Stimulated activated CD8-positive, alpha-beta memory T cell treated with anti-CD3 and anti-CD28 coated beads, Interleukin-7, amount 100 ng/mL, for 4 hours (primary cell): ENCODE results near the gene LYPD1.
"Not testable (repeated sequence)": the region's sequence is repeated elsewhere in the genome, so short reads cannot be mapped to it uniquely, and the experiment has no call there.

ENCODE experiments used
- DNase-seq, 2 donors: peaks; one replicate each; pipeline ENCODE4 v3.0.0-alpha.2; 2020; ENCODE audit warnings: low read depth in 2 of 2

LYPD1 gene, protein sequence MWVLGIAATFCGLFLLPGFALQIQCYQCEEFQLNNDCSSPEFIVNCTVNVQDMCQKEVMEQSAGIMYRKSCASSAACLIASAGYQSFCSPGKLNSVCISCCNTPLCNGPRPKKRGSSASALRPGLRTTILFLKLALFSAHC

DNA sequence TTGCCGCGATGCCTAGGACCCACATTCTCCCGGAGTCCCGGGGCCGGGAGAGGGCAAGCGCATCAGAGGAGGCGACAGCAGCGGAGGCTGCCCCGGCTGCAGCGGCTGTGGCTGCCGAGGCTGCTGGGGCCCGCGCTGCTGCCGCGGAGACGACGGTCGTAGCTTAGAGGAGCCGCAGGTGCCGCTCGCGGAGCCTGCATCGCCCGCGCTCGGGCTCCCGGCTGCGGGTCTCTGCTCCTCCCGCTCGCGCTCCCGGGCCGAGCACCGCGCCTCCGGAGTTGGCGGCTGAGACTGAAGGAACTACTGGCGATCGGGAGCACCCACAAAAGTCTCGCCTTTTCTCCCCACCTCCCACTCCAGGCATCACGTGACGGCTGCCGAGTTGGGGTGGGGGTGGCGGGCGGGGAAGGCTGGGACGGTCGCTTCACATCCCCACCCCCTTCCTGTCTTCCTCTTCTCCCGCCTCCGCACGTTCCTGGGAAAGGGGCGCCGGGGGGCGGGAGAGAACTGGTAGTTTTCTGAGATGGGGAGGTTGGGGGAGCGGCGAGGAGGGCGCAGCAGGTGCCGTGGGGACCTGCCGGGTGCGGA, at the start of gene LYPD1:
Gene LYPD1, minus strand, starts transcription at position 298 of the 588 bp plus-strand sequence. Its CDS starts 273 bp downstream, at position 25.
- no peak for DNase-seq

DNA sequence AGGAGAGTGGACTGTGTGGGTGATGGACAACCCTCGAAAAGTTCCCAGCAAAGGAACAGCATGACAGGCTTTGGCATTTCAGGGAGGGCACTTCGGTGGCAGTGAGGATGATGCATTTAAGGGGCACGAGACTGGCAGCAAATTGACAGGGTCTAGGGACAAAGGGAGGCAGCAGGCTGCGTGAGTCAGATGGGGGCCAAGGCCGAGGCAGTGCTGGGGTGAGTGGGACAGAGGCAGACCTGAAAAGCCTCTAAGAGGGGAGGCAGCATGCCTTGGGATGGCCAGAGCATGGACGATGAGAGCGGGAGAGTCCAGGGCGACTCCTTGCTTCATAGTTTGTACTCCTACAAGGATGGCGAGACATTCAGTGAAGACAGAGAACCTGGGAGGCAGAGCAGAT, 49.5 kb upstream of the LYPD1 start:
- DNase-seq = no peak

DNA sequence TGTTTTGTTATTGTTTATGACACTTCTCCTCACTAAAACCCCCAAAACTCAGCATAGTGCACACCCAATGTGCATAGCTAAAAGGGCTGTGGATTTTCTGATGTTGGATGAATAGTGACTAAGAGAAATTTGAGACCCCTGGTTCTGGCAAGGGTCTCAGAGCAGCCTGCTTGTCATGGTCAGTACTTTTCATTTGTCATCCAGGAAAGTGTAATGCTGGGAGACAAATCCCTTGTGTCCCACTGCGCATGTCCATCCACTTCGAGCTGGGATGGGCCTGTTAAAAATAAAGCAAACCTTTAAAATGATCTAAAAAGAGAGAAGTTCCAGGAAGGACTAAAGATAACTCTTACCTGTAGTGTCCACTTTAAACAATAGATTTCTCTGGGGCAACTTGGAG, 46.9 kb upstream of the LYPD1 start:
- DNase-seq = no peak

DNA sequence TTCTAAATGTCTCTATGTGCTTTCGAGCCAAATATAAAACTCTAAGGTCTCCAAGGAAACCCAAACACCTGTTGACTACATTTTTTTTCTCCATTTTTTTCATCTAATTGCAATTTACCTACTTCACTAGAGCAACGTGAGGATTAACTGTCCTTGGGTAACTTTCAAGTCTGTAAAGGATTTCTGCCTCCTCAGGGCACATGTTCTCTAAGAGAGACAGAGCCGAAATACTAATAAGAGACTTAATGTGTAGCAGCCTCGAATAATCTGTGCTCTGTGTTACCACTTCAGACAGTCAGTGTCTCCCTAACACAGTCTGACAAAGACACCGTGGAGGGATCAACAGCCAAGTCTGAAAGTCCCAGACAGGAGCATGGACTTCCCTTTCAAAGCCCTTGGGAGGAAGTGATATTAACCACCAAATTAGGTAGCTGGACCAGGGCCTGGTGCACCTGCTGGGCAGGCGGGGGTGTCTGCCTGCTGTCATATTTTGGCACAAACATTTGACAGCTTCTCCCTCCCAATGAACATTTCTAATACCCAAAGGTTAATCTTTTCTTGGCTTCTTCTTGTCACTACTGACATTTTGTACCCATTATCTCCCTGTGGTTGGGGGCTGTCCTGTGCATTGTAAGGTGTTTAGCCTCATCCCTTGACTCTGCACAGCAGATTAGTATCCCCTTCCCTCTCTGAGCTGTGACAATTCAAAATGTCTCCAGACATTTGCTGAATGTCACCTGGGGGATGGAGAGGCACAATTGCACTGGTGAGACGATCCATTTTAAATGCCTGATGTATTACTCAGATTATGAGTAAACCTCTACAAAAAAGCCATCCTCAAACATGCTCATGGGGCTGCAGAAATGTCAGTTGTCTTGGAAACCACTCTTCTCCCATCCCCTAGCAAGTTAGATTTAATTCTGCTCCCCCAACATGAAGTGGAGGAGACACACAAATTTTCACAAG, 45.7 kb upstream of the LYPD1 start:
- DNase-seq = no peak

DNA sequence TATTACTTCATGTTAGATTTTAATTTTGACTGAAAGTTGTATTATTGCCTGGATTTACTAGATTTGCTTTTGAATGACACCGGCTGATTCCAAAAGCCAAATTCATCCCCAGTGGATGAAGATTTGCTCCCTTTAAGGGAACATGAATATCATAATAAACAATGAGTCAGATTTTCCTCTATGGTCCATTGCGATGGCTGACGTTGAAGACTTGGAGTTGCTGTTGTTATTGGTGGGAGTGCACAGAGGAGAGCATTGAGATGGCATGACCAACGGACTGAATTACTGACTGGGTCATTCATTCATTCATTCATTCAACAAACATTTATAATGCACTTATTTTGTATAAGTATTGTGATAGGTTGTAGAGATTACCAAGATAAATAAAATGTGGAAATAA, 33.4 kb upstream of the LYPD1 start:
- DNase-seq = no peak

DNA sequence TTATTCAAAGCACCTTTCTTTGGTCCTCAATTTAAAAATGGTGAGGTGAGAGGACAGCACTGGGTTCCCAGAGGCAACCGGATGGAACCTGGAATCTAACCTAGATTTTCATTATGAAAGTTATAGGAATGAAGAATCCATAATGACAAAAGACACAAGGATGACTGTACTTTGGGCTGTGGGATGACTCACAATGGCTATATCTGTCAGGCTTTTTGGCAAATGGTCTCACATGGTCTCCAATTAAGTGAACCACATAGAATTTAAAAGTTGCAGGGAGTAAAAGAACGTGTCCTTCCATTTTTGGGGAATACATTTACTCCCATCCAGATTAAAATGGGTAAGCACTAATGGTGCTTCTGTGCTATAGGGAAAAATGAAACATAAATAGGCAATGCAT, 31.8 kb upstream of the LYPD1 start:
- DNase-seq = no peak

DNA sequence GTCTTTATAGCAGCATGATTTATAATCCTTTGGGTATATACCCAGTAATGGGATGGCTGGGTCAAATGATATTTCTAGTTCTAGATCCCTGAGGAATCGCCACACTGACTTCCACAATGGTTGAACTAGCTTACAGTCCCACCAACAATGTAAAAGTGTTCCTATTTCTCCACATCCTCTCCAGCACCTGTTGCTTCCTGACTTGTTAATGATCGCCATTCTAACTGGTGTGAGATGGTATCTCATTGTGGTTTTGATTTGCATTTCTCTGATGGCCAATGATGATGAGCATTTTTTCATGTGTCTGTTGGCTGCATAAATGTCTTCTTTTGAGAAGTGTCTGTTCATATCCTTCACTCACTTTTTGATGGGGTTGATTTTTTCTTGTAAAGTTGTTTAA, 29.8 kb upstream of the LYPD1 start:
- not testable (repeated sequence) for DNase-seq

DNA sequence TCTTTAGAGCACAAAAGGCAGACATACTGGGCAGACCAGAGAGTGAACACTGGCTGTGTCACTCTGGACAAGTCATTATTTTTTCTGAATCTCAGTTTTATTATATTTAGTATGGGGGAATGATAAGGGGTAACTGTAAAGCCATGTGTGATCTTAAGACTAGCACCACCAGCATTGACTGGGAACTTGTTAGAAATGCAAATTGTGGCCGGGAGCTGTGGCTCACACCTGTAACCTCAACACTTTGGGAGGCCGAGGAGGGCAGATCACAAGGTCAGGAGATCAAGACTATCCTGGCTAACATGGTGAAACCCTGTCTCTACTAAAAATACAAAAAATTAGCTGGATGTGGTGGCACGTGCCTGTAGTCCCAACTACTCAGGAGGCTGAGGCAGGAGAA, 28.3 kb upstream of the LYPD1 start:
- not testable (repeated sequence) for DNase-seq

DNA sequence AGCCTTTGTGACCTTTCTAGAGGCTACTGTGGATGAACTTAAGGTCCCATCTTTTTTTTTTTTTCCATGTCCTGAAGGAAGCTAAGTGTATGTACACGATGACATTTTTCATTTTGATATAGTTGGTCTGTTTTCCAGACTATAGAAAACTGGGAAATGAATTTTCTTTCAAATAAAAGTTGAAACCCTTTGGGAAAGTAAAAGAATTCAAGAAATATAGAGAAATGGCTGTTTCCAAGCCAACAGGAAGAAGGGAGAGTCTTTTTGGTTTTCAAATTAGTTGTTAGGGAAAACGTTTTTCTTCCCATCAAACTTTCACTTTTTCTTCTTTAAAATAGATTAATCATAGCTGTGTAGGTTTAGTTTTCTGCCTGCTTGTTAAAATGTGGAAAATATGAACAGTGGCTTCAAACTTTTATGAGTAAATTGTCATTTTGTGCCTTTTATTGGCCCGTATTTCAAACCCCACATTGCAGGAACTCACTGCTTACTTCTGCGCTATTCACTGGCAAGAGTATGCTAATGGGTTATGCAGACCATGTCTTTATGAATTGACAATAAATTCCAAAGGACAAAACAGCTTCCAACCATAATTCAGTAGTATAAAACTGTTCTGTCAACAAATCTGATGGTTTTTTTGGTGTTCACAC, 27.7 kb upstream of the LYPD1 start:
- DNase-seq = no peak

DNA sequence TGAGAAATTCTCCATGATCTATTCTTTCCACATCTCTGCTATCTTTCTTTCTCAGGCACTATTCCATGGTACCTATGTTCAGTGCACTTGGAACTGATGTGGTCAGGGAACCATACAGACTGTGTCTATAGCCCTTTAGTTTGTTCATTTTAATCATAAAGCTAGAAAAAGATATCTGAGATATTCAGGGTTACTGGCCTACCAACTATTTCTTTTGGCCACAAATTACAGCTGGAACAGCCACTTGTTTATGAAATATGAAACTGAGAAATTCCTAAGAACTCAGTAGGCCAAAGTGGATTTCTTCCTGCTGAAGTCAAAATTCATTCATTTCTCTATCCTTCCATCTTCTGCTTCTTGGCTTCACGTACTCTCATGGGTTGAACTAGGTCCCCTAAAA, 22.8 kb upstream of the LYPD1 start:
- DNase-seq = no peak

DNA sequence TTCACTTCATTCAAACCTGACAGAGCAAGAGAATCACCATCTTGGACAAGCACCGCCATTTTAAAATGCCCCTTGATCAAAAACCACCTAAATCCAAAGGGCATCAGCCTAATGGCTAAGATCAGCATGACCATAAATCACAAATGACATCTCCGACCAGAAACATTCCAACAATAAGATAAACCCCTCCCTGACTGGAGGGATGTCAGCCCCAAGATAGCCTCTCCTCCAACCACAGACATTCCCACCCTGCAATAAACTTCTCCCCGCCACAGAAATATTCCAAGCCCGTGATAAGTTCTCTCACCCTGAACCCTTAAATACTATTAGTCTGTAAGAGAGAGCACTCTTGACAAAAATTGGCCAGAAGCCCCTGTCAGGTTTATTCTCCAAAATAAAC, 21.6 kb upstream of the LYPD1 start:
- no peak for DNase-seq

DNA sequence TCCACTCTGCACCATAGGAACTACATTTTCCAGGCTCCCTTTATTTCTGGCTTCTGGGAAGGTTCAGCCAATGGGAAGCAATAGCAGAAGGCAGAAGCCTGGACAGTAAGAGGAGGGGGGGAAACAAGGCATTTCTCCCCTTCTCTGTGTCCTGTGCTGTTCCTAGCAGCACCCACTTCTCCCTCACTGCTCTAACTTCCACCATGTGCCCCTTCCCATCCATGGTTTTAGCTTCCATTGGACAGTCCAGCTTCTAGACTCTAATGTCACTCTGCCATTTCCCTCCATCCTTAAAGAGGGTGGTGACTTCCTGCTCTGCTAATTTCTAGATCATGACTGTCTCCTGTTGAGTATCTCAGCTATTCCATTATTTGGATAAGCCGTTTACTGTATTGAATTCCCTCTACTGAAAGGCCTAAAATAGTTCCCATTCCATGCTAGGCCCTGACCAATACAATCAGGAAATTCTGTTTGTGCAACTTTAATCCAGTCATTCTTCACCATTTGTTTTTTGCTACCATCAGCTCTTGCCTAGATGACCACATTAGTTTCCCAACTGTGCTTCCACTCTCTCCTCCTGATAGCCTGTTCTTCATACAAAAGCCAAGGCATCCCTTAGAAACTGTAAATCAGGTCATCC, 20.8 kb upstream of the LYPD1 start:
- no peak for DNase-seq

DNA sequence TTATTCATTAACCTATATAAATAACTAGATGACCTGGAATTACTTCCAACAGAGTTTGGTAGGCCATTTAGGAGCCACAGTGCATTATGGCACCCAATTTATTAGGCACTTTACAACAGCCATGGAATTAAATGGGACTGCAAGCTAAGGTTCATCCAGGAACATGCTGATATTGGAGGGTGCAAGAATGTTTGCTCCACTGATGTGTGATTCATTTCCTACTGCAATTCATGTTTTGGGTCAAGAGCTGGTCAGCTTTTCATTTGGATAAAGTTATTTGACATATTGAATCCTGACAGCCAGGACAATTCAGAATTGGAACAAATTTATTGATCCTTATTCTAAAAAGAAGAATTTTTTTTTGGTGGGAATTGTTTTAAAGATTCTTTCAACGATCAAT, 11.8 kb upstream of the LYPD1 start:
- DNase-seq = no peak

DNA sequence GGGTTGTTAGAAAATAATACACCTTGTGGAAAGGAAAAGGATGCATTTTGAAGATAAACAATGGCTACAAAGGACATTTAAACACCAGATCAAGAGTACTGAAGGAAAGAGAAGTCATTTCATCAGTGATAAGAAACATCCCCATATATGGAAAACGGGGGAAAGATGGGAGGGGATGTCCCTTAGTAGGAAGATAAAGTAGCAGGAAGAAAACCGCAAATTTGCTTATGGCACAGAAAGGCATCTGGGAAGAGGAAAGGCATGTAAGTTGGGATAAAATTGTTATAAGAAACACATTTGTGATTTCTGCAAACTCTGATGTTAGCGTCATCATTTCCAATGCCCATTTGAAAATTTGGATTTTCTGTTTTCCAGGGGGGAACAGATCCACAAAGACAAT, 10.5 kb upstream of the LYPD1 start:
- DNase-seq = no peak

DNA sequence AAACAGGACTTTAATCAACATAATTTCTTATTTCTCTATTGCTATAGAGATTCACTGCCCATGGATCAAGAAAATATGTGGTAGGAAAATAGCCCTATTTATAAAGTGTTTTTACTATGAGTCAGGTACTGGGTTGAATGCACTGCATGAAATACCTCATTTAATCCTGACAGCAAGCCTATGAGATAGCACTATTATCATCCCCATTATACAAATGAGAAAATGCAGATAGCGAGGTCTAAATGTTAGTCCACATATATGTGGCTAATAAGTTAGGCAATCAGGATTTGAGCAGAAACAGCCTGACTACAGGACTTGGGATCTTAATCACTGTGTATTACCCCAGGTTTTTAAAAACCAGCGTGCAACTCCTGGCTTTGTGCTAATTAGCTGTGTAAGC, 8.5 kb upstream of the LYPD1 start:
- no peak for DNase-seq

DNA sequence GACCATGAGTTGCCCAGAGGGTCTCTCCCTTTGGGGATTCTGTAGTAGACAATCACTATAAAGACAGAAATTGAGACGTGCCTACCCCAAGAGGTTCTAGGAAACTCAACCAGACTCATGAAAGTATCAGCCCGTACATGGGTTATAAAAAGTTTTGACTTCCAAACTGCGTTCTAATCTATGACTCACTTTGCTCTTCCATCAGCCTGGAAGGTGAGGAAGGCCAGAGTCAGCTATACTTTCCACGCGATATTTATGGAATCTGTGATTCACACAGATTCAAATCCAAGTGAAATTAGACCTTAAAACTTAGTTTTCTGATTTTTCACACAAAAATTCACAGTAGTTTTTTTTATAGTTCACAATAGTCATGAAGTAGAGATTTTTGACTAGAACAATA, 7.7 kb upstream of the LYPD1 start:
- DNase-seq = no peak

DNA sequence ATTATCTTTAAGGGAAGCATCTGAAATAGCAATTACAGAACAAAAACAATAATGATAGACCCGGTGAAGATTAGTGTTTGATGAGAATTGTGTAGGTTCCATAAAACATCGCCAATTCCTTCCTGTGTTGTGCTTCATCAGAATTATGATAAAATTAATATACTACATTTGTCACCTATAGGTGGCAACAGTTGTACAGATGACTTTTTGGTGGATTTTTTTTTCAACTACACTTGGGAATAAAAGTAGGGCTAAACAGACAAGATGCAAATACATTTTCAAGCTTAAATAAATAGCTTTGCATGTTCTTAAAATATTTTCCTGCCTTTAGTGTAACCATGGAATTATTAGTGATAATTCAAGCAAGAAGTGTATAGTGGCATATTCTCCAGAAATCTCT, 7.0 kb upstream of the LYPD1 start:
- no peak for DNase-seq

DNA sequence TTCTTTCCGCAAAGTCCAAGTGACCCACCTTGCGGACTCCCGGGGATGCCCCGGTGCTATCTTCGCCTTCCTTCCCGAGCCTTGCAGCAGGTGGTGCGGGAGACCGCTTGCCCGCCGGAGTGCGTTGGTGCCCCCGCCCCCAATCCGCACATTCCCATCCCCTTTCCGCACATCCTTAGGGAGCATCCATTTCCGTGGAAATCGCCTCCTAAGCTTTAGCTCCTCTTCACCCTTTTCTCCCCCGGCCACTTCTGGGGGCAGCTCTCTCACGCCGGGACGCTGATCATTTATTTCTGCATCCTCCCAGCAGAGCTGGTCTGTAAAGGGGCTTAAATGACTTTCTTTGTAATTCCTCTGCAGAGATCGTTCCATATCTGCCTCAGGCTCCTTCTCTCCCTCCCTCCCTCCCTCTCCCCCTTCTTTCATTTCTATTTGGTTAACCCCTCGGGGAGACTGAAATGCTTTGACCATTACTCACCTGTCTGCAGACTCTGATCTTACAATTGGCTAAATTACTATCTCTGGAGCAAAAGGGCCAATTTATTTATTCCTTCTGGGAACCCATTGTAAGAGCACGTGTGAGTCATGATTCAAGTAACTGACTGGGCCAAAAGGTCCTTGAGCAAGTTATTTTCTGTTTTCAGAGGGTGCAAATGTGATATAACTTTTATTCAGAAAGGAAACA, 1.3 kb upstream of the LYPD1 start:
- DNase-seq = no peak

DNA sequence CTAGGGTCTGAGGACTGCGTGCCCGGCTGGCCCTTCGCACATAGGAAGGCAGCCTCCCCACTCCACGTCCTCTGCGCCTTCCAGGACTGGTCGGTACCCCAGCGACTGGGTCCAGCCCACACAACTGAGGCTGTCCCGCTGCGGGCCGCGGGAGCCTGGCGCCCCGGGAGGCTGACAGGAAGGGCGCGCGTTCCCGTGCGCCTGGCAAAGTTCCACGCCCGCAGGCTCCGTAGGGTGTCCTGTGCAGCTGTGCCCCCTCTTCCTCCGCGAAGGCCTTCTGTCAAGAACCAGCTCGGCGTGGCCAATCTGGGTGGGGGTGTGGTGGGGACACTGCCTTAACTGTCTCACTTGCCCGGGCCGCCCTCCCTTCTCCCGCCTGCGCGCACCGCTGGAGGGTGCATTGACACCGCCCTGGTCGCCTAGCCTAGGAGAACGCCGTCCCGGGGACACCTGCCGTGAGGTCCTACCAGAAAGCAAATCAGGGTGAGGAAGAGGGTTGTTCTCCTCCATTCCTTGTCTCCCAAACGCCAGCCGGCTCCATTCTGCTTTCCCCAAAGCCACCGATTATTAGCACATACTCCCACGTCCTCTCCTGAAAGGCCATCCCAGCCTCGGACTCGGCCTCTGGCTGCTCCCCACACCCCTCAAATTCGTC, 618 bp upstream of the LYPD1 start:
- no peak for DNase-seq

DNA sequence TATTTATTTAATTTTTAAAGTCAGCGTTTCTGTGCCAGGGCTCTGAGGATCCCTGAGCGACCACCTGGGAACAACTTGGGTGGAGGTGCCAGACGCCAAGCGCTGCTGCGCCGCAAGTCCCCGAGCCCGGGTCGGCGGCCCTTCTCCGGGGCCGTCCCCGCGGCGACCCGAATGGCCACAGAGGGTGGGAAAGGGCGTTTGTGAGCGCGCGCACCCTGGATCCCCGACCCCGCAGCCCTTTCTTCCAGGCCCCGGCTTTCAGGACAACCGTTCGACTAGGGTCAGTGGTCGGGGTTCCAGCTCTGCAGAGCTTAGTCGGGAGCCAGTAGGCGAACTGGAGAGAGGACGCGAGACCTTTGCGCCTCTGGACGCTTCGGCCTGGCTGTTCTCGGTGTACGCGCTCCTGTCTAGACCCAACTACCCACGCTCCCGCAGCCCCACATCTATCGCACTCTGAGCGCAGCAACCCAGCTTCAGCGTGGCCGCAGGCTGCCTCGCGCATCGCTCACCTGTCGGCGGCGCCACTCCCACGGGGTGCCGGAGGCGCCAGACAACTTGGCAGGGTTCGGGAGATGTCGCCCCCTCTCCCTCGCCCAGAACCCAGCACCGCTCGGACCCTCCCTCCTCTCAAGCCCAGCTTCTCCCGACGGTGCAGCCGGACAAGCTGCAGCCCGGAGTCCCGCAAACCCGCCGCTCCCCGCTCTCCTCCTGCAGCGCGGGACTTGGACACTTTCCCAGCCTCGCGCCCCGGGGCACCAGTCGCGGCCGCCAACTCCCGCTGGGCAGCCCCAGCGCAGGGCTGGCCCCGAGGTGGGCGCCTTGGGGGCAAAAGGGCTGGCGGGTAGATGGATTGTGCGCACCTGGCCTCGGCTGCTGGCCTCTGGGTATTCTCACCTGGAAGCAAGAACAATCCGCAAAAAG, 758 bp downstream of the LYPD1 start:
- no peak for DNase-seq
